DND-41 (cell line): ENCODE measurements around the gene EYA2.

Source experiments
- ATAC-seq: fragments of 200-7000 bp; cut with Tn5 transposase; 3 replicates; pipeline ENCODE4 v1.9.1; 2021; ENCODE audit warnings: low read depth; ENCODE audit not compliant: insufficient read depth
- DNase-seq: peaks from one replicate; pipeline ENCODE4 v3.0.0-alpha.2; 2020
- H2AFZ ChIP-seq: 2 replicates; pipeline ENCODE4 v1.6.0; 2012; ENCODE audit warnings: low read depth, low read length
- H3K27ac ChIP-seq: 2 replicates; pipeline ENCODE4 v1.5.1; 2012; ENCODE audit warnings: low read length, inconsistent platforms
- H3K27me3 ChIP-seq: fragments of 200-600 bp; sonication (generic); 2 replicates; pipeline ENCODE4 v1.6.0; 2012; ENCODE audit warnings: low read length, mild to moderate bottlenecking, inconsistent platforms; ENCODE audit not compliant: insufficient read depth, poor library complexity
- H3K36me3 ChIP-seq: 2 replicates; pipeline ENCODE4 v1.5.1; 2012; ENCODE audit warnings: low read length, inconsistent platforms; ENCODE audit not compliant: insufficient read depth
- H3K4me1 ChIP-seq: 2 replicates; pipeline ENCODE4 v1.5.1; 2012; ENCODE audit warnings: mild to moderate bottlenecking, low read length; ENCODE audit not compliant: insufficient read depth
- H3K4me2 ChIP-seq: 2 replicates; pipeline ENCODE4 v1.6.0; 2012; ENCODE audit warnings: mild to moderate bottlenecking, moderate library complexity, low read length, inconsistent platforms; ENCODE audit not compliant: insufficient read depth
- H3K4me3 ChIP-seq, 2 experiments: fragments of 200-600 bp in 1 of 2; shearing (Covaris generic) in 1 of 2; 2 replicates each; pipeline ENCODE4 v1.5.1; 2012 to 2016; ENCODE audit warnings: inconsistent platforms in 2 of 2, low read length in 2 of 2, mild to moderate bottlenecking in 2 of 2, low read depth in 1 of 2, moderate library complexity in 1 of 2
- H3K79me2 ChIP-seq: 2 replicates; pipeline ENCODE4 v1.6.0; 2012; ENCODE audit warnings: low read length, inconsistent platforms; ENCODE audit not compliant: insufficient read depth
- H3K9ac ChIP-seq: 2 replicates; pipeline ENCODE4 v1.6.0; 2012; ENCODE audit warnings: low read depth, mild to moderate bottlenecking, inconsistent platforms, low read length, moderate library complexity
- H3K9me3 ChIP-seq: 2 replicates; pipeline ENCODE4 v1.5.1; 2012; ENCODE audit warnings: low read length, moderate library complexity, mild to moderate bottlenecking, inconsistent platforms; ENCODE audit not compliant: insufficient read depth, severe bottlenecking
- H4K20me1 ChIP-seq: 2 replicates; pipeline ENCODE4 v1.6.0; 2012; ENCODE audit warnings: low read length; ENCODE audit not compliant: insufficient read depth
- EZH2 ChIP-seq: IDR thresholded peaks from 3 replicates; pipeline ENCODE4 v1.6.1; 2012; ENCODE audit warnings: borderline replicate concordance, low read depth, mild to moderate bottlenecking, moderate library complexity, low read length, inconsistent platforms; ENCODE audit not compliant: severe bottlenecking
- TF ChIP-seq, protein P1 (sequence below): IDR thresholded peaks from 2 replicates; pipeline ENCODE4 v1.5.1; 2012; ENCODE audit warnings: borderline replicate concordance, low read length, moderate library complexity, mild to moderate bottlenecking; ENCODE audit not compliant: poor library complexity, severe bottlenecking; ENCODE audit errors: extremely low read depth

Gene EYA2

DNA sequence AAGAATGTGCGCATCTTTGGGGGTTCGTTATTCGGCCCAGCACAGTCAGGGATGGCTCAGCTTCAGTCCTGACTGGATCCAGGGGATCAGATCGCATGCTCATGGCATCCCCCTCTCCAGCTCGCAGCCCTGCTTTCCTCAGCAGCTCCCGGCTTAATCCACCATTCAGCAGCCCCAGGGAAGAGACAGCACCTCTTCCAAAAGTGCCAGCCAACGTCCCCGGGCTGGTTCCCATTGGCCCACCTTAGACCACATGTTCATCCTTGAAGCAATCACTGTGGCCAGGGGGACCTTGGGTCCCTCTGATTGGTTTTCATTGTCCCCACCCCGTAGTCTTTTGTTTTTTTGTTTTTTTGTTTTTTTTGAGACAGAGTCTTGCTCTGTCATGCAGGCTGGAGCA is 273.2 kb downstream of the EYA2 start:
- Histone ChIP-seq H3K27ac (no peak overlapping the region), H2AFZ (no peak overlapping the region), H3K4me2 (no peak overlapping the region), H3K4me1 (no peaks in the 10 kb centered on the region), H3K79me2 (no peaks in the 10 kb centered on the region), H3K36me3 (no peaks in the 10 kb centered on the region), H3K27me3 (peaks cover 3% of the 10 kb centered on the region), H3K4me3 (no peak overlapping the region), H3K9ac (no peak overlapping the region), H4K20me1 (peaks cover 6% of the 10 kb centered on the region; the same call in 1 of the 2 replicates), H3K9me3 (no peaks in the 10 kb centered on the region)
- DNase-seq, result no peak
- TF ChIP-seq, protein P1, sequence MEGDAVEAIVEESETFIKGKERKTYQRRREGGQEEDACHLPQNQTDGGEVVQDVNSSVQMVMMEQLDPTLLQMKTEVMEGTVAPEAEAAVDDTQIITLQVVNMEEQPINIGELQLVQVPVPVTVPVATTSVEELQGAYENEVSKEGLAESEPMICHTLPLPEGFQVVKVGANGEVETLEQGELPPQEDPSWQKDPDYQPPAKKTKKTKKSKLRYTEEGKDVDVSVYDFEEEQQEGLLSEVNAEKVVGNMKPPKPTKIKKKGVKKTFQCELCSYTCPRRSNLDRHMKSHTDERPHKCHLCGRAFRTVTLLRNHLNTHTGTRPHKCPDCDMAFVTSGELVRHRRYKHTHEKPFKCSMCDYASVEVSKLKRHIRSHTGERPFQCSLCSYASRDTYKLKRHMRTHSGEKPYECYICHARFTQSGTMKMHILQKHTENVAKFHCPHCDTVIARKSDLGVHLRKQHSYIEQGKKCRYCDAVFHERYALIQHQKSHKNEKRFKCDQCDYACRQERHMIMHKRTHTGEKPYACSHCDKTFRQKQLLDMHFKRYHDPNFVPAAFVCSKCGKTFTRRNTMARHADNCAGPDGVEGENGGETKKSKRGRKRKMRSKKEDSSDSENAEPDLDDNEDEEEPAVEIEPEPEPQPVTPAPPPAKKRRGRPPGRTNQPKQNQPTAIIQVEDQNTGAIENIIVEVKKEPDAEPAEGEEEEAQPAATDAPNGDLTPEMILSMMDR, result no peak
- no peak for TF ChIP-seq EZH2
- ATAC-seq, result no peak

DNA sequence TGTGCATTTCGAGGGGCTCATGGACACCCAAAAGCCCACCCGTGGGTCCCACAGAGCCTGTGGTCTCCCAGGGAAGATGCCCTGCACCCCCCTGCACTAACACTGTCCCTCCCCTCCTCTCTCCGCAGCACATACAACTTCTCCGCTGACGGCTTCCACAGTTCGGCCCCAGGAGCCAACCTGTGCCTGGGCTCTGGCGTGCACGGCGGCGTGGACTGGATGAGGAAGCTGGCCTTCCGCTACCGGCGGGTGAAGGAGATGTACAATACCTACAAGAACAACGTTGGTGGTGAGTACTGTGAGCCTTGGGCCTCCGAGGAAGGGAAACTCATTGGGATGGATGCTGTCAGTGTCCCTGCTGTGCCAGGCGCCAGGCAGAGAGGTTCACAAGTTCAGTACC is 277.9 kb downstream of the EYA2 start:
- Histone ChIP-seq H3K9ac (no peak overlapping the region), H3K9me3 (no peaks in the 10 kb centered on the region), H3K36me3 (no peaks in the 10 kb centered on the region), H3K4me3 (no peak overlapping the region), H3K4me2 (no peak overlapping the region), H4K20me1 (no peaks in the 10 kb centered on the region), H3K27ac (no peak overlapping the region), H3K4me1 (no peaks in the 10 kb centered on the region), H3K27me3 (peaks cover 2% of the 10 kb centered on the region), H2AFZ (no peak overlapping the region), H3K79me2 (no peaks in the 10 kb centered on the region)
- no peak for TF ChIP-seq EZH2
- TF ChIP-seq, protein P1, result no peak
- ATAC-seq (no peak), DNase-seq (no peak)

DNA sequence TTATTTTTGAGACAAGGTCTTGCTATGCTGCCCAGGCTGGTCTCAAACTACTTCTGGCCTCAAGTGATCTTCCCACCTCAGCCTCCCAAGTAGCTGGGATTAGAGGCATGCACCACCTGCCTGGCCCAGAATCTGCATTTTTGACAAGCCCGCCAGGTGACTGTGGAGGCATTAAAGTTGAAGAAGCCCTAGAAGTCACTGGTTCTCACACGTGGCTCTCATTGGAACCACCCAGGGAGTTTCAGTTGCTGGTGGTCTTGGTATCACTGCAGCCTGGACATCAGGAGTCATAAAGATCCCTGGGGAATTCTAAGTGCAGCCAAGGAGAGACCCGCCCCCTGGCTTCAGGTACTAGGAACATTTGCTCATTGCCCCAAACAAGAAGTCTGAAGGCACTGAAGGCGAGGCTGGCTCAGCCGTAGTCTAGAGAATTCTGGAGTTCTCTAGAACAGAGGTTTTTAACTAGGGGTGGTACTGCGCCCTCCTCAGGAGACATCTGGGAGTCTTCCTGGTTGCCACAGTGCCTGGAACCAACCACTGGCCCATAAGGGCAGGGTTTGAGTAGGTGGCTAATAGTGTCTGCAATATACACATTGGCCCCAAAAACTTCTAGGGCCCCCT is 279.1 kb downstream of the EYA2 start:
- no peaks in the 10 kb centered on the region for H3K36me3 ChIP-seq
- peaks cover 3% of the 10 kb centered on the region for H3K27me3 ChIP-seq
- no peak overlapping the region for H3K4me2 ChIP-seq
- TF ChIP-seq EZH2, result no peak
- TF ChIP-seq, protein P1, result peak; percentile 26
- H3K27ac ChIP-seq, result no peak overlapping the region
- DNase-seq, result no peak
- no peaks in the 10 kb centered on the region for H3K79me2 ChIP-seq
- no peak for ATAC-seq
- no peaks in the 10 kb centered on the region for H3K9me3 ChIP-seq
- H2AFZ ChIP-seq, result no peak overlapping the region
- H4K20me1 ChIP-seq, result no peaks in the 10 kb centered on the region
- no peaks in the 10 kb centered on the region for H3K4me1 ChIP-seq
- no peak overlapping the region for H3K4me3 ChIP-seq
- H3K9ac ChIP-seq, result no peak overlapping the region
